H1 (cell line): ENCODE results near the gene PRKRIP1. TPM values are rescaled to one million over a fixed set of nuclear protein-coding genes. Genes with fewer than 3 reads are reported as not detected.

Source experiments
- CBX5 ChIP-seq: fragments of 300-800, 300-1000 bp; sonication (generic); IDR thresholded peaks from 2 replicates; pipeline ENCODE4 v1.7.1; 2016; ENCODE audit warnings: antibody characterized with exemption, low read length, low read depth
- CBX8 ChIP-seq: fragments of 300-800, 300-1000 bp; sonication (generic); IDR thresholded peaks from 2 replicates; pipeline ENCODE4 v1.7.1; 2016; ENCODE audit warnings: low read depth, low read length, borderline replicate concordance
- EZH2 ChIP-seq: fragments of 200-600 bp; sonication (generic); IDR thresholded peaks from 2 replicates; pipeline ENCODE4 v1.7.1; 2012; ENCODE audit warnings: low read depth, mild to moderate bottlenecking, moderate library complexity, low read length, inconsistent platforms; ENCODE audit not compliant: severe bottlenecking
- GTF2F1 ChIP-seq: IDR thresholded peaks from 2 replicates; pipeline ENCODE4 v1.6.1; 2012; ENCODE audit warnings: low read depth, low read length, improper control_type of control experiment, borderline replicate concordance
- KDM5A ChIP-seq: fragments of 200-600 bp; IDR thresholded peaks from 2 replicates; pipeline ENCODE4 v1.7.1; 2012; ENCODE audit warnings: mild to moderate bottlenecking, low read length, inconsistent platforms, mixed read lengths
- NRF1 ChIP-seq: IDR thresholded peaks from 2 replicates; pipeline ENCODE4 v1.6.1; 2011; ENCODE audit warnings: mild to moderate bottlenecking, low read depth, low read length, improper control_type of control experiment
- SP4 ChIP-seq: IDR thresholded peaks from 2 replicates; pipeline ENCODE4 v1.6.1; 2012; ENCODE audit warnings: low read length, inconsistent platforms
- polyA plus RNA-seq, 7 experiments: library from polyadenylated mRNA; depleted of rRNA in 3 of 7; stranded (reverse) in 5 of 7; unstranded in 2 of 7; fragments of >200 nt in 5 of 7; fragments of 200-250 nt in 2 of 7; gene quantifications; 1 replicate in 5 of 7; 2 replicates in 1 of 7; 4 replicates in 1 of 7; pipeline versions ENCODE4 v1.2.1 to v1.2.3, GENCODE V29; 2011 to 2013; ENCODE audit warnings: missing spikeins in 2 of 7, mixed read lengths in 2 of 7
- total RNA-seq: library from RNA; stranded (reverse); fragmentation: NEBNext Ultra II Directional; extraction: Animal tissue kit (Norgen Biotek cat#: 25700); gene quantifications from 2 replicates; pipeline ENCODE4 v1.2.1, GENCODE V29; 2021
- TF ChIP-seq, protein P1 (sequence below): IDR thresholded peaks from 2 replicates; pipeline ENCODE4 v1.6.1; 2012; ENCODE audit warnings: low read length, inconsistent platforms

PRKRIP1 gene
- total and polyA plus RNA-seq, 2 of the 8 experiments (the other 6 are each of a cell fraction or from before 2014, with no cell fraction given), result 11.1 to 22.0 TPM

DNA sequence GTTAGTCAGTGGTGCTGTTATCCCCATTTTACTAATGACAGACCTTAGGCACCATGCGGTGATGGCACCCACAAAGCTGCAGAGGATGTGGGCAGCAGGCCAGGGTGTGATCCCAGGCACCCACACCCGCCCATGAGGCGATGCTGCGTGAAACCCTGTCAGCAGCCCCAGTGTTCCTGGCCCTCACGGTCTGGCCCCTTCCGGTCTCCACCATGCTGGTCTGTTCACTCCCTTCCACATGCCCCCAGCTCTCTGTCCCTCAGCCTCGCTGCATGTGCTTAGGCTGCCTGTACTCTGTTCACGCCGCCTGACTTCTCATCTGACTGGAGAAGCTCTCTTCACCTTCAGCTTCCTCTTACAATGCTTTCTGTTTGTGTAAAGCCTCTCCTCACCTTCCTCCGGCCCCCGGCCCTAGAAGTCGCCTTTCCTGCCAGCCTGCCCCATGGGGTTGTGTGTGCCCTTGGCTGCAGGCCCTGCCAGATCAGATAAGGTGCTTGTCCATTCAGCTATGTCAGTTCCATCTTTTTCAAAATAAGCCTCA lies 19.6 kb downstream of the PRKRIP1 start (continued):
- TF ChIP-seq KDM5A (no peak), NRF1 (no peak), CBX8 (no peak), SP4 (no peak), GTF2F1 (no peak), EZH2 (no peak), CBX5 (no peak)
- TF ChIP-seq, protein P1, sequence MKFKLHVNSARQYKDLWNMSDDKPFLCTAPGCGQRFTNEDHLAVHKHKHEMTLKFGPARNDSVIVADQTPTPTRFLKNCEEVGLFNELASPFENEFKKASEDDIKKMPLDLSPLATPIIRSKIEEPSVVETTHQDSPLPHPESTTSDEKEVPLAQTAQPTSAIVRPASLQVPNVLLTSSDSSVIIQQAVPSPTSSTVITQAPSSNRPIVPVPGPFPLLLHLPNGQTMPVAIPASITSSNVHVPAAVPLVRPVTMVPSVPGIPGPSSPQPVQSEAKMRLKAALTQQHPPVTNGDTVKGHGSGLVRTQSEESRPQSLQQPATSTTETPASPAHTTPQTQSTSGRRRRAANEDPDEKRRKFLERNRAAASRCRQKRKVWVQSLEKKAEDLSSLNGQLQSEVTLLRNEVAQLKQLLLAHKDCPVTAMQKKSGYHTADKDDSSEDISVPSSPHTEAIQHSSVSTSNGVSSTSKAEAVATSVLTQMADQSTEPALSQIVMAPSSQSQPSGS, result no peak
